ENCODE data around the gene MLX. TPM values are rescaled to one million over a fixed set of nuclear protein-coding genes. Genes with fewer than 3 reads are reported as not detected.

Gene MLX
- total RNA-seq, 2 experiments from 2014 or later: 29.2 to 32.1 TPM

- H3K4me3 ChIP-seq (ENCODE audit: low read length): peak overlapping the region; percentile 64
- H3K27me3 Mint-ChIP-seq: no peaks in the 10 kb centered on the region
- ATAC-seq (ENCODE audit: poor library complexity): peak; percentile 12
- H3K27ac Mint-ChIP-seq: peak overlapping the region; percentile 31
- H3K9me3 ChIP-seq (ENCODE audit: control insufficient read depth in 1 of 2, insufficient read depth in 1 of 2, low read length in 2 of 2): no peaks in the 10 kb centered on the region
- ChIA-PET POLR2A (interaction anchor here (0.7 to 4.9 kb wide), 15 partner anchors 8 to 833 kb away, joined by 3 to 20 read pairs (median 4); partner anchors contain the start of genes CNP, DHX58, MLX and PSMC3IP), CTCF (interaction anchor here (1.7 to 2.1 kb wide), 2 partner anchors 8 to 43 kb away, joined by 8 to 13 read pairs; no protein-coding TSS in a partner anchor)
- no peaks in the 10 kb centered on the region for H3K9me3 Mint-ChIP-seq
- H3K36me3 Mint-ChIP-seq (ENCODE audit: low read depth): peaks cover 5% of the 10 kb centered on the region
- H3K27ac ChIP-seq (ENCODE audit: low read depth in 1 of 2, low read length in 2 of 2): peak overlapping the region in 1 of 2 donors; percentile 10
- peak overlapping the region; percentile 88 for H3K4me3 Mint-ChIP-seq
- intact Hi-C loops (cut with DNase I, micrococcal nuclease): loop anchor here in 1 of 2 experiments (2.0 kb wide), 1 partner anchor 27 kb away; the partner anchor contains the start of gene COASY
- peaks cover 48% of the 10 kb centered on the region for H3K4me1 Mint-ChIP-seq (ENCODE audit: low read depth)
- no peak for DNase-seq
- H3K4me1 ChIP-seq (ENCODE audit: insufficient read depth, low read length): peaks cover 45% of the 10 kb centered on the region
- H3K27me3 ChIP-seq (ENCODE audit: control insufficient read depth in 1 of 2, insufficient read depth in 2 of 2, low read length in 2 of 2): no peaks in the 10 kb centered on the region
- no peak for TF ChIP-seq CTCF (IDR thresholded peaks at IDR 0.05)
- H3K36me3 ChIP-seq (ENCODE audit: insufficient read depth, low read length): no peaks in the 10 kb centered on the region
These were observed 31.5 kb upstream of the MLX start for GRCh38 chr17:42535155-42536047.

DNA sequence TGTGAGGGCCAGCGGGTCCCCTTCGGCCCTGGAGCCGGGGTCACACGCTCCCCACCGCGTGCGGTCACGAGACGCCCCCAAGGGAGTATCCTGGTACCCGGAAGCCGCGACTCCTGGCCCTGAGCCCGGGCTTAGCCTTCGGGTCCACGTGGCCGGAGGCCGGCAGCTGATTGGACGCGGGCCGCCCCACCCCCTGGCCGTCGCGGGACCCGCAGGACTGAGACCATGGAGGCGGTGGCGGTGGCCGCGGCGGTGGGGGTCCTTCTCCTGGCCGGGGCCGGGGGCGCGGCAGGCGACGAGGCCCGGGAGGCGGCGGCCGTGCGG lies 30.9 kb upstream of the MLX start, which contains the start of gene NAGLU:
TSS of gene NAGLU (plus strand) at position 194 of the 324 bp plus-strand sequence. CDS start at position 226, 32 bp downstream.
- no peaks in the 10 kb centered on the region for H3K36me3 ChIP-seq (ENCODE audit: insufficient read depth, low read length)
- no peak for TF ChIP-seq CTCF (IDR thresholded peaks at IDR 0.05)
- Mint-ChIP-seq H3K36me3 (ENCODE audit: low read depth) (peaks cover 5% of the 10 kb centered on the region), H3K4me3 (peak within 1 kb of the TSS; percentile 91), H3K4me1 (ENCODE audit: low read depth) (peaks cover 48% of the 10 kb centered on the region), H3K27ac (peak within 1 kb of the TSS; percentile 71), H3K9me3 (no peaks in the 10 kb centered on the region), H3K27me3 (no peaks in the 10 kb centered on the region)
- POLR2A ChIA-PET: interaction anchor here (0.6 to 4.9 kb wide), 18 partner anchors 9 to 832 kb away, joined by 3 to 20 read pairs (median 4); partner anchors contain the start of genes CAVIN1, CNP, DHX58 and MLX
- H3K4me3 ChIP-seq (ENCODE audit: low read length): peak within 1 kb of the TSS; percentile 64
- no peaks in the 10 kb centered on the region for H3K9me3 ChIP-seq (ENCODE audit: control insufficient read depth in 1 of 2, insufficient read depth in 1 of 2, low read length in 2 of 2)
- intact Hi-C loops (cut with DNase I, micrococcal nuclease): loop anchor here in 1 of 2 experiments (2.0 kb wide), 1 partner anchor 27 kb away; the partner anchor contains the start of gene COASY
- H3K4me1 ChIP-seq (ENCODE audit: insufficient read depth, low read length): peaks cover 45% of the 10 kb centered on the region
- H3K27me3 ChIP-seq (ENCODE audit: control insufficient read depth in 1 of 2, insufficient read depth in 2 of 2, low read length in 2 of 2): no peaks in the 10 kb centered on the region
- CTCF ChIA-PET: interaction anchor here (1.7 to 2.1 kb wide), 2 partner anchors 8 to 42 kb away, joined by 8 to 13 read pairs; no protein-coding TSS in a partner anchor
- DNase-seq: peak; percentile 48 to 86 (median 73)
- H3K27ac ChIP-seq (ENCODE audit: low read depth in 1 of 2, low read length in 2 of 2): peak within 1 kb of the TSS in 1 of 2 donors; percentile 10
- peak; percentile 68 for ATAC-seq (ENCODE audit: poor library complexity)

DNA sequence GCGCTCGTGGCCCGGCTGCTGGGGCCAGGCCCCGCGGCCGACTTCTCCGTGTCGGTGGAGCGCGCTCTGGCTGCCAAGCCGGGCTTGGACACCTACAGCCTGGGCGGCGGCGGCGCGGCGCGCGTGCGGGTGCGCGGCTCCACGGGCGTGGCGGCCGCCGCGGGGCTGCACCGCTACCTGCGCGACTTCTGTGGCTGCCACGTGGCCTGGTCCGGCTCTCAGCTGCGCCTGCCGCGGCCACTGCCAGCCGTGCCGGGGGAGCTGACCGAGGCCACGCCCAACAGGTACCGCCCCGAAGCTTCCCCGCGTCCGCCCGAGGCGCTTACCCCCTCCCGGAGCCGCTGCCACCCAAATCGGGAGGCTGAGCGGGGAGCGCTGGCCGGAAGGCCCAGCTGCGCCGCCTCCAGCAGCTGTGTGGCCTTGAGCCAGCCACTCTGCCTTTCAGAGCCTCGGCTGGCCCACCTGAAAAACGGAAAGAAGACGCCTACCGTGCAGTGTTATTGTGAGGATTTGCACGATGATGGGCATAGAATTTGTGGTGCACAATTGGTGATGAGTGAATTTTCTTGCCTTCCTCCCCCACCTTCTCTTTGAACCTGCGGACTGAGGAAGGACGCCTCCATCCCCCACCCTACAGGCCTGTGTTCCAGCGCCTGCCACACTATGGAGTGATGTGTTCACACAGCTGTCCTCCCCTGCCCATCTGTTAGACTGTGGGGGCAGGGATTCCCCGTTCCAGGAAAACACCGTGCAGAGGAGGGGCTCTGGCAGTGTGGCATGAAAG lies 30.3 kb upstream of the MLX start:
- H3K36me3 Mint-ChIP-seq (ENCODE audit: low read depth): peaks cover 5% of the 10 kb centered on the region
- ATAC-seq (ENCODE audit: poor library complexity) (peak; percentile 44), DNase-seq (peak in 13 of 14 experiments; percentile 36 to 83 (median 64))
- intact Hi-C loops (cut with DNase I, micrococcal nuclease): loop anchor here in 1 of 2 experiments (2.0 kb wide), 1 partner anchor 26 kb away; the partner anchor contains the start of gene COASY
- no peaks in the 10 kb centered on the region for H3K27me3 ChIP-seq (ENCODE audit: control insufficient read depth in 1 of 2, insufficient read depth in 2 of 2, low read length in 2 of 2)
- no peaks in the 10 kb centered on the region for H3K9me3 Mint-ChIP-seq
- H3K27me3 Mint-ChIP-seq: no peaks in the 10 kb centered on the region
- no peak overlapping the region for H3K27ac ChIP-seq (ENCODE audit: low read depth in 1 of 2, low read length in 2 of 2)
- peak overlapping the region; percentile 91 for H3K4me3 Mint-ChIP-seq
- H3K4me1 Mint-ChIP-seq (ENCODE audit: low read depth): peaks cover 48% of the 10 kb centered on the region
- TF ChIP-seq CTCF (IDR thresholded peaks at IDR 0.05): no peak
- no peaks in the 10 kb centered on the region for H3K9me3 ChIP-seq (ENCODE audit: control insufficient read depth in 1 of 2, insufficient read depth in 1 of 2, low read length in 2 of 2)
- ChIA-PET POLR2A (interaction anchor here (0.6 to 4.9 kb wide), 18 partner anchors 9 to 831 kb away, joined by 3 to 20 read pairs (median 4); partner anchors contain the start of genes CAVIN1, CNP, DHX58 and MLX), CTCF (interaction anchor here (1.4 to 2.1 kb wide), 3 partner anchors 9 to 42 kb away, joined by 3 to 13 read pairs (median 8); no protein-coding TSS in a partner anchor)
- H3K4me1 ChIP-seq (ENCODE audit: insufficient read depth, low read length): peaks cover 45% of the 10 kb centered on the region
- peak overlapping the region; percentile 64 for H3K4me3 ChIP-seq (ENCODE audit: low read length)
- H3K36me3 ChIP-seq (ENCODE audit: insufficient read depth, low read length): no peaks in the 10 kb centered on the region
- H3K27ac Mint-ChIP-seq: peak overlapping the region; percentile 71
